ENCODE measurements around the gene B3GALT6.

GRCh38 chr1:1255078-1255477 lies 23.0 kb downstream of the B3GALT6 start:
- TF ChIP-seq FOXM1 (IDR thresholded peaks at IDR 0.05; ENCODE audit: borderline replicate concordance, low read depth) (no peak), TCF12 (IDR thresholded peaks at IDR 0.05; ENCODE audit: low read depth) (no peak), USF1 (IDR thresholded peaks at IDR 0.05) (no peak)
